Measurements from ENCODE around the gene C11orf65. TPM values are rescaled to one million over a fixed set of nuclear protein-coding genes. Genes with fewer than 3 reads are reported as not detected.

Gene C11orf65
- total RNA-seq, 1 donor from 2014 or later: 1.1 TPM

- Mint-ChIP-seq H3K27ac (no peak overlapping the region), H3K27me3 (ENCODE audit: low read depth) (no peaks in the 10 kb centered on the region), H3K9me3 (no peaks in the 10 kb centered on the region), H3K4me1 (peaks cover 4% of the 10 kb centered on the region), H3K4me3 (no peak overlapping the region), H3K36me3 (peaks cover 23% of the 10 kb centered on the region)
- TF ChIP-seq CTCF (IDR thresholded peaks at IDR 0.05; ENCODE audit: unreplicated experiment): no peak
- DNase-seq (ENCODE audit: low spot score in 2 of 2, unreplicated experiment in 2 of 2): no peak
Observed at GRCh38 chr11:108341654-108342053, 125.7 kb downstream of the C11orf65 start.

- no peak overlapping the region for H3K27ac Mint-ChIP-seq
- peaks cover 4% of the 10 kb centered on the region for H3K4me1 Mint-ChIP-seq
- no peak overlapping the region for H3K4me3 Mint-ChIP-seq
- no peak for DNase-seq (ENCODE audit: low spot score in 2 of 2, unreplicated experiment in 2 of 2)
- TF ChIP-seq CTCF (IDR thresholded peaks at IDR 0.05; ENCODE audit: unreplicated experiment): no peak
- no peaks in the 10 kb centered on the region for H3K27me3 Mint-ChIP-seq (ENCODE audit: low read depth)
- no peaks in the 10 kb centered on the region for H3K9me3 Mint-ChIP-seq
- H3K36me3 Mint-ChIP-seq: peaks cover 25% of the 10 kb centered on the region
Observed at GRCh38 chr11:108340973-108341372, 126.4 kb downstream of the C11orf65 start.

- H3K4me1 Mint-ChIP-seq: peaks cover 10% of the 10 kb centered on the region
- no peaks in the 10 kb centered on the region for H3K9me3 Mint-ChIP-seq
- H3K27ac Mint-ChIP-seq: no peak overlapping the region
- H3K4me3 Mint-ChIP-seq: no peak overlapping the region
- no peaks in the 10 kb centered on the region for H3K27me3 Mint-ChIP-seq (ENCODE audit: low read depth)
- no peak for TF ChIP-seq CTCF (IDR thresholded peaks at IDR 0.05; ENCODE audit: unreplicated experiment)
- DNase-seq (ENCODE audit: low spot score in 2 of 2, unreplicated experiment in 2 of 2): no peak
- H3K36me3 Mint-ChIP-seq: peaks cover 35% of the 10 kb centered on the region
Observed at GRCh38 chr11:108338750-108339149, 128.6 kb downstream of the C11orf65 start.

GRCh38 chr11:108333403-108333899, 133.9 kb downstream of the C11orf65 start:
- Mint-ChIP-seq H3K27me3 (ENCODE audit: low read depth) (no peaks in the 10 kb centered on the region), H3K27ac (no peak overlapping the region), H3K36me3 (peaks cover 53% of the 10 kb centered on the region), H3K4me1 (peaks cover 6% of the 10 kb centered on the region), H3K9me3 (no peaks in the 10 kb centered on the region), H3K4me3 (no peak overlapping the region)
- no peak for TF ChIP-seq CTCF (IDR thresholded peaks at IDR 0.05; ENCODE audit: unreplicated experiment)
- no peak for DNase-seq (ENCODE audit: low spot score in 2 of 2, unreplicated experiment in 2 of 2)

Other genes with a start within 250 kb of the C11orf65 start
- 16.4 to 18.8 TPM (median 17.7 TPM) in 3 replicates for gene NPAT, start 244.9 kb downstream of the C11orf65 start, total RNA-seq
- gene ATM, start 244.5 kb downstream of the C11orf65 start, total RNA-seq: 73.3 to 81.6 TPM (median 78.0 TPM) in 3 replicates
- 39.6 to 41.5 TPM (median 40.1 TPM) in 3 replicates for gene POGLUT3, start 30.9 kb upstream of the C11orf65 start, total RNA-seq
- 27.2 to 30.5 TPM (median 28.2 TPM) in 3 replicates for gene EXPH5, start 126.2 kb upstream of the C11orf65 start, total RNA-seq
- gene DDX10, start 197.5 kb upstream of the C11orf65 start, total RNA-seq: 31.2 to 38.5 TPM (median 37.8 TPM) in 3 replicates